ENCODE results near the gene GALNS.
"Not testable (repeated sequence)": the region's sequence is repeated elsewhere in the genome, so short reads cannot be mapped to it uniquely, and the experiment has no call there.

Gene GALNS

GRCh38 chr16:88889702-88890352, 33.1 kb upstream of the GALNS start:
- not testable (repeated sequence) for DNase-seq (ENCODE audit: low read depth in 2 of 2)

- DNase-seq (ENCODE audit: low read depth in 2 of 2): no peak
These were observed 32.0 kb upstream of the GALNS start for GRCh38 chr16:88888461-88889387.

- no peak for DNase-seq (ENCODE audit: low read depth in 2 of 2)
These were observed 31.3 kb upstream of the GALNS start for GRCh38 chr16:88888057-88888456.

- no peak for DNase-seq (ENCODE audit: low read depth in 2 of 2)
These were observed 30.2 kb upstream of the GALNS start for GRCh38 chr16:88886845-88887521.

GRCh38 chr16:88886420-88886844, 29.7 kb upstream of the GALNS start:
- DNase-seq (ENCODE audit: low read depth in 2 of 2): no peak

- DNase-seq (ENCODE audit: low read depth in 2 of 2): no peak
These were observed 29.0 kb upstream of the GALNS start for GRCh38 chr16:88885693-88886280.

GRCh38 chr16:88884569-88885271, 28.0 kb upstream of the GALNS start:
- DNase-seq (ENCODE audit: low read depth in 2 of 2): no peak

- no peak for DNase-seq (ENCODE audit: low read depth in 2 of 2)
These were observed 27.2 kb upstream of the GALNS start for GRCh38 chr16:88883946-88884345.

GRCh38 chr16:88883117-88883895, 26.6 kb upstream of the GALNS start:
- no peak for DNase-seq (ENCODE audit: low read depth in 2 of 2)

GRCh38 chr16:88882358-88883030, 25.7 kb upstream of the GALNS start:
- DNase-seq (ENCODE audit: low read depth in 2 of 2): no peak

- no peak for DNase-seq (ENCODE audit: low read depth in 2 of 2)
These were observed 25.1 kb upstream of the GALNS start for GRCh38 chr16:88881675-88882357.

GRCh38 chr16:88881007-88881615, 24.4 kb upstream of the GALNS start:
- DNase-seq (ENCODE audit: low read depth in 2 of 2): no peak

- DNase-seq (ENCODE audit: low read depth in 2 of 2): no peak
These were observed 23.7 kb upstream of the GALNS start for GRCh38 chr16:88880226-88881006.

GRCh38 chr16:88879788-88880055, 23.0 kb upstream of the GALNS start:
- DNase-seq (ENCODE audit: low read depth in 2 of 2): no peak

GRCh38 chr16:88878967-88879787, 22.4 kb upstream of the GALNS start:
- no peak for DNase-seq (ENCODE audit: low read depth in 2 of 2)

- no peak for DNase-seq (ENCODE audit: low read depth in 2 of 2)
These were observed 21.6 kb upstream of the GALNS start for GRCh38 chr16:88878356-88878755.

- DNase-seq (ENCODE audit: low read depth in 2 of 2): no peak
These were observed 21.0 kb upstream of the GALNS start for GRCh38 chr16:88877564-88878289.
